ENCODE results near the gene ATP5MG.

The ATP5MG gene

DNA sequence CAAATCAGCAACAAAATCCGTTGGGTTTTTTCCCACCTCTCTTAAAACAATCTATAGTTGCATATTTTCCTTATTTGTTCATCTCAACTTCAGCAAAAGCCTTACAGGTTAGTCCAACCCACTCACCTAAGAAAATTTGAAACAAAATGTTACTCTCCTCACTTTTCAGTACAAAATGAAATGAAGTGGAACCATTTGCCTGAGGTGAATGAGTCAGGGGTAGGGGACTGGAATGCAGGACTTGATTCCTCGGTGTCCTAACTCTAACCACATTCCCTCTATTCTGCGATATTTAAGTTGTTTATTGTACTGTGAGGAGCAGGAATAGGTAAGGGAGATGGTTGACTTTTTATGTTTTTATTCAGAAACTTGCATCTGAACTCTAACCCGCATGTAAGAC, 16.4 kb downstream of the ATP5MG start:
- TF ChIP-seq CTCF (IDR thresholded peaks at IDR 0.05; ENCODE audit: low read depth, low read length): no peak
- no peak overlapping the region for H3K4me3 ChIP-seq (ENCODE audit: low read depth, low read length)

- H3K4me3 ChIP-seq (ENCODE audit: low read depth, low read length): no peak overlapping the region
- TF ChIP-seq CTCF (IDR thresholded peaks at IDR 0.05; ENCODE audit: low read depth, low read length): no peak
Observed at GRCh38 chr11:118418766-118419165, 17.4 kb downstream of the ATP5MG start.

DNA sequence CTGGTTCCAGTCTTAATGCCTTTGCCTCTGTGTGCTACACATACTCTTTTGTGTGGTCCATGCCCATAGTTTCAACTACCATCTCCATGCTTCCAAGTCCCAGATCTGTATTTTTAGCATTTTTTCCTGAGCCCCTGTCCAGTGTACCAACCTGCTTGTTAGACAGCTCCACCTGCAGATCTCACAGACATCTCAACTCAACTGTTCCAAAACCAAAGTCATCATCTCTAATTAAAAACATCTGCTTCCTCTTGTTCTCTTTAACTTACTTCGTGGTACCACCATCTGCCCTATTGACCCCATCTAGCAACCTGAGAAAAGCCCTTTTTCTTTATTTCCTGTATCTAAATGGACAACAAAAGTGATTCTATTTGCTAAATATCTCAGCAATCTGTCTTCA, 26.3 kb downstream of the ATP5MG start:
- no peak overlapping the region for H3K4me3 ChIP-seq (ENCODE audit: low read depth, low read length)

GRCh38 chr11:118430956-118431355, 29.6 kb downstream of the ATP5MG start:
- H3K4me3 ChIP-seq (ENCODE audit: low read depth, low read length): no peak overlapping the region
- no peak for TF ChIP-seq CTCF (IDR thresholded peaks at IDR 0.05; ENCODE audit: low read depth, low read length)

More for the DNA sequence above, 26.3 kb downstream of the ATP5MG start:
- TF ChIP-seq CTCF (IDR thresholded peaks at IDR 0.05; ENCODE audit: low read depth, low read length): no peak

GRCh38 chr11:118434123-118434552, 32.7 kb downstream of the ATP5MG start:
- peak overlapping the region; percentile 71 for H3K4me3 ChIP-seq (ENCODE audit: low read depth, low read length)
- TF ChIP-seq CTCF (IDR thresholded peaks at IDR 0.05; ENCODE audit: low read depth, low read length): no peak

GRCh38 chr11:118434553-118435289, 33.3 kb downstream of the ATP5MG start:
- TF ChIP-seq CTCF (IDR thresholded peaks at IDR 0.05; ENCODE audit: low read depth, low read length): no peak

DNA sequence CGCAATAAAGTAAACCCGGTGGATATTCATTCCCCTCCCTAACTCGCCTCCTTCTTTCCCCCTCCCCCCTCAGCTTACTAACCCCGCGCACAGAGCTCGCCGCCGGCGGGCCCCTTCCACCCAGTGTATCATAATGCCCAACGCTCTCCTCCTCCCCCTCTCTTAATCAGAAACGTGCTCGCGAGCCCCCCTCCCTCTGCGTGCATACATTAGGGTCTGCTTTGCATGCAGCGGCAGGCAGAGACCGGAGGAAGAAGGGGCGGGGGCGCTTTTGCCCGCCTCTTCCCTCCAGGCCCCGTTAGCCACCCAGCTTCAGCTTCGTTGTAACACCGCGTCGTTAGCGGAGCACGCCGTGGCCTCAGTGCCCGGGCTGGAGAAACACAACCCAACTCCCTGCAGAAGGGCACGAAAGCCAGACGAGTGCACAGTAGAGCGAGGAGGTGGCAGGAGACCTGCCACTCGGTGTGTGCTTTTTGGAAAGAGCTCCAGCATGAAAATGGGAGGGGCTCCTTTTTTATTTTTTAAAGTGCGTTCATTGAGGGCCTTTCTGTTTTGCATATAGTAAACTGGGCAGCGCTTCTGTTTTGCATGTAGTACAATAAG, 34.0 kb downstream of the ATP5MG start:
- no peak for TF ChIP-seq CTCF (IDR thresholded peaks at IDR 0.05; ENCODE audit: low read depth, low read length)
- peak overlapping the region; percentile 71 for H3K4me3 ChIP-seq (ENCODE audit: low read depth, low read length)

More at GRCh38 chr11:118434553-118435289, 33.3 kb downstream of the ATP5MG start:
- peak overlapping the region; percentile 71 for H3K4me3 ChIP-seq (ENCODE audit: low read depth, low read length)
